ENCODE data around the gene SLC39A8. TPM values are rescaled to one million over a fixed set of nuclear protein-coding genes. Genes with fewer than 3 reads are reported as not detected.
"Not testable (repeated sequence)": the region's sequence is repeated elsewhere in the genome, so short reads cannot be mapped to it uniquely, and the experiment has no call there.

The SLC39A8 gene
- total RNA-seq, 2 donors from 2014 or later = 64.4 to 76.4 TPM

DNA sequence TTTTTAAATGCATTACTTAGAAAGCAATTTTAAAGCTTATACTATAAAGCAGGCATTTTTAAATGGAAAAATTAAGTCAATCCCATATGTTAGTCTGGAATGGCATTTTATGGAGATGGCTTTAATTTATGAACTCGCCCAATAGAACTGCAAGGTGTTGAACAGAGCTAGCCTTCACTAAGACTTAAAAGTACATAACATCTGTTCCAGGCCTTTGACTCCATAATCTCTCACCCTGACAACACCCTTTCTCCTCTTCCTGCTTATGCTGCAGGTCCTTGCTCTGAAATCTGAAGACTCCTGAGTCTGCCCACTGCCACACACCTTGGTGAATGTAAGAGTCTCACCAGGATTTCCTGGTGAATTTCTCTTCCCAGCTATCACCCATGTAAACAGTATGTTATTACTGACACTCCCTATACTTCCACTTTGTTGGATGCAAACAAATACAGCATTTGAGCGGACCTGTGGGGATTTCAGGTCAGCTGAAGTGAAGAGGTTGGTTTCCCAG lies 17.7 kb upstream of the SLC39A8 start:
- TF ChIP-seq CTCF (conservative IDR thresholded peaks at IDR 0.05) = no peak
- Mint-ChIP-seq H3K9me3 (peaks cover 13% of the 10 kb centered on the region), H3K27me3 (ENCODE audit: insufficient read depth) (no peaks in the 10 kb centered on the region), H3K36me3 (ENCODE audit: low read depth) (no peaks in the 10 kb centered on the region), H3K4me1 (peaks cover 7% of the 10 kb centered on the region), H3K27ac (peak overlapping the region; percentile 9), H3K4me3 (no peak overlapping the region)
- DNase-seq = no peak
- Histone ChIP-seq H3K9me3 (ENCODE audit: control insufficient read depth, low read length) (no peaks in the 10 kb centered on the region), H3K27me3 (ENCODE audit: control insufficient read depth, insufficient read depth, low read length, poor library complexity, severe bottlenecking) (no peaks in the 10 kb centered on the region), H3K4me1 (ENCODE audit: control insufficient read depth, insufficient read depth, low read length) (peaks cover 6% of the 10 kb centered on the region), H3K4me3 (ENCODE audit: low read length) (no peak overlapping the region), H3K36me3 (ENCODE audit: control insufficient read depth, insufficient read depth, low read length) (no peaks in the 10 kb centered on the region), H3K27ac (ENCODE audit: low read depth, low read length) (no peak overlapping the region), H3K9ac (ENCODE audit: extremely low read depth, low read length, poor library complexity, severe bottlenecking) (no peak overlapping the region)
- WGBS, 2 experiments (ENCODE audit: insufficient coverage in 1 of 2, insufficient read length in 1 of 2) = 92 to 100% methylated on average over 2 of the region's 2 CpGs

- no peak overlapping the region for H3K27ac Mint-ChIP-seq
- Histone ChIP-seq H3K9me3 (ENCODE audit: control insufficient read depth, low read length) (no peaks in the 10 kb centered on the region), H3K4me3 (ENCODE audit: low read length) (no peak overlapping the region), H3K9ac (ENCODE audit: extremely low read depth, low read length, poor library complexity, severe bottlenecking) (no peak overlapping the region), H3K27me3 (ENCODE audit: control insufficient read depth, insufficient read depth, low read length, poor library complexity, severe bottlenecking) (no peaks in the 10 kb centered on the region), H3K4me1 (ENCODE audit: control insufficient read depth, insufficient read depth, low read length) (peaks cover 3% of the 10 kb centered on the region), H3K27ac (ENCODE audit: low read depth, low read length) (no peak overlapping the region), H3K36me3 (ENCODE audit: control insufficient read depth, insufficient read depth, low read length) (no peaks in the 10 kb centered on the region)
- no peak overlapping the region for H3K4me3 Mint-ChIP-seq
- no peaks in the 10 kb centered on the region for H3K9me3 Mint-ChIP-seq
- DNase-seq = no peak
- peaks cover 3% of the 10 kb centered on the region for H3K4me1 Mint-ChIP-seq
- TF ChIP-seq CTCF (conservative IDR thresholded peaks at IDR 0.05) = no peak
- 95 to 100% methylated on average over 3 of the region's 3 CpGs for WGBS, 2 experiments (ENCODE audit: insufficient coverage in 1 of 2, insufficient read length in 1 of 2)
- no peaks in the 10 kb centered on the region for H3K27me3 Mint-ChIP-seq (ENCODE audit: insufficient read depth)
- H3K36me3 Mint-ChIP-seq (ENCODE audit: low read depth) = no peaks in the 10 kb centered on the region
Observed at GRCh38 chr4:102358128-102358527, 12.8 kb upstream of the SLC39A8 start.

DNA sequence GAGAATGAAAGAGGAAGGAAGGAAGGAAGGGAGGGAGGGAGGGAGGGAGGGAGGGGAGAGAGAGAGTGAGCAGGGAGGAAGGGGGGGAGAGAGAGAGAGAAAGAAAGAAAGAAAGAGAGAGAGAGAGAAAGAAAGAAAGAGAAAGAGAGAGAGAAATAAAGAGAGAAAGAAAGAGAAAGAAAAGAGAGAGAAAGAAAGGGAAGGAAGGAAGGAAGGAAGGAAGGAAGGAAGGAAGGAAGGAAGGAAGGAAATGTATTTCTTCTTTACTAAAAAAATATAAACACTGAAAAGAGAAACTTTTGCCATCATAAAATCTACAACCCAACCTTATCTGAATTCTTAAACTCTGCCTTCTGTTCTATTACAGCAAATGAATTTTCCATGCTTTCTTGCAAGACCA lies 12.4 kb upstream of the SLC39A8 start:
- not testable (repeated sequence) for H3K9ac ChIP-seq (ENCODE audit: extremely low read depth, low read length, poor library complexity, severe bottlenecking); H3K27me3 ChIP-seq (ENCODE audit: control insufficient read depth, insufficient read depth, low read length, poor library complexity, severe bottlenecking); H3K4me1 ChIP-seq (ENCODE audit: control insufficient read depth, insufficient read depth, low read length)

DNA sequence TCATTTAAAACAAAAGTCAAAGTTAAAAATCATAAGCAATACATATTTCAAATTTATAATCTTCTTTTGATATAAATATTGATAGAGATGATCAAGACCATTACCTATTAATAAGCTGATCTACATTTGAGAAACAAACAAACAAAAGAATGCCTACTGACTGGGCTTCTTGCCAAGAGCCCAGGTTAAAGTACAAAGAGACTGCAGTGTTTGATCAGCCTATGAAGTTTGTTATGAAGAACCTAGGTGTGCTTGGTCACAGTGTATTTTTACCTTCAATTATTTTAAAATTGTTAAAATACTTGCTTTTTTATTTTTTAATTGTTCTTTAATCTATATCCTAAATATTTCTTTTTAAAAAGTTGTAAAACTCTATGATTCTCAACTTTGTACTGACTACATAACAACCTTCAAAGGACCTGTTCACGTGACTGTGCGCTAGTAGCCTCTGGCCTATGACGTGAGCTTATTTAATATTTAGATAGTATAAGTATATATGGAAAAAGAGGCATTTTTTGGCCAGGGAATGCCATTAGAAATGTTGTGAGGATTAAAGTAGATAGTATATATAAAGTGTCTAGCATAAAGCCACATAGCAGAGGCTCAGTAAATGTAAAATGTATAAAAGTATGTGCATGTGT lies 11.4 kb upstream of the SLC39A8 start:
- no peaks in the 10 kb centered on the region for H3K9me3 Mint-ChIP-seq
- Histone ChIP-seq H3K9ac (ENCODE audit: extremely low read depth, low read length, poor library complexity, severe bottlenecking) (no peak overlapping the region), H3K9me3 (ENCODE audit: control insufficient read depth, low read length) (no peaks in the 10 kb centered on the region), H3K4me1 (ENCODE audit: control insufficient read depth, insufficient read depth, low read length) (no peaks in the 10 kb centered on the region), H3K4me3 (ENCODE audit: low read length) (no peak overlapping the region), H3K27ac (ENCODE audit: low read depth, low read length) (no peak overlapping the region), H3K27me3 (ENCODE audit: control insufficient read depth, insufficient read depth, low read length, poor library complexity, severe bottlenecking) (no peaks in the 10 kb centered on the region), H3K36me3 (ENCODE audit: control insufficient read depth, insufficient read depth, low read length) (no peaks in the 10 kb centered on the region)
- no peak overlapping the region for H3K4me3 Mint-ChIP-seq
- WGBS, 2 experiments (ENCODE audit: insufficient coverage in 1 of 2, insufficient read length in 1 of 2) = 98% methylated on average over 3 of the region's 3 CpGs; no CpG with 5 or more reads in 1 of the 2 experiments
- TF ChIP-seq CTCF (conservative IDR thresholded peaks at IDR 0.05) = no peak
- no peaks in the 10 kb centered on the region for H3K27me3 Mint-ChIP-seq (ENCODE audit: insufficient read depth)
- peaks cover 4% of the 10 kb centered on the region for H3K4me1 Mint-ChIP-seq
- no peaks in the 10 kb centered on the region for H3K36me3 Mint-ChIP-seq (ENCODE audit: low read depth)
- no peak overlapping the region for H3K27ac Mint-ChIP-seq
- no peak for DNase-seq

More for the DNA sequence above, 12.4 kb upstream of the SLC39A8 start:
- not testable (repeated sequence) for H3K27ac ChIP-seq (ENCODE audit: low read depth, low read length); H3K9me3 ChIP-seq (ENCODE audit: control insufficient read depth, low read length); H3K4me1 Mint-ChIP-seq; H3K4me3 Mint-ChIP-seq; DNase-seq; H3K36me3 Mint-ChIP-seq (ENCODE audit: low read depth); H3K9me3 Mint-ChIP-seq; H3K27me3 Mint-ChIP-seq (ENCODE audit: insufficient read depth); H3K36me3 ChIP-seq (ENCODE audit: control insufficient read depth, insufficient read depth, low read length); H3K27ac Mint-ChIP-seq; H3K4me3 ChIP-seq (ENCODE audit: low read length)
